OCI-LY7 (cell line): ENCODE results near the gene RBM5.

Experiments
- CTCF ChIP-seq: fragments of 200-600 bp; sonication (generic); conservative IDR thresholded peaks from 2 replicates; pipeline ENCODE4 v1.5.1; 2014; ENCODE audit warnings: mild to moderate bottlenecking, antibody characterized with exemption, low read length, moderate library complexity, mixed read lengths
- EZH2phosphoT487 ChIP-seq: fragments of 200-600 bp; sonication (generic); IDR thresholded peaks from 2 replicates; pipeline ENCODE4 v1.6.1; 2018; ENCODE audit warnings: low read depth, borderline replicate concordance, mild to moderate bottlenecking, mixed run types, antibody characterized with exemption, low read length, moderate library complexity, mixed read lengths

GRCh38 chr3:50133283-50133615 is 44.5 kb downstream of the RBM5 start:
- no peak for TF ChIP-seq EZH2phosphoT487
- no peak for TF ChIP-seq CTCF
